ENCODE results near the gene OSBPL10. TPM values are rescaled to one million over a fixed set of nuclear protein-coding genes. Genes with fewer than 3 reads are reported as not detected.

The OSBPL10 gene, protein sequence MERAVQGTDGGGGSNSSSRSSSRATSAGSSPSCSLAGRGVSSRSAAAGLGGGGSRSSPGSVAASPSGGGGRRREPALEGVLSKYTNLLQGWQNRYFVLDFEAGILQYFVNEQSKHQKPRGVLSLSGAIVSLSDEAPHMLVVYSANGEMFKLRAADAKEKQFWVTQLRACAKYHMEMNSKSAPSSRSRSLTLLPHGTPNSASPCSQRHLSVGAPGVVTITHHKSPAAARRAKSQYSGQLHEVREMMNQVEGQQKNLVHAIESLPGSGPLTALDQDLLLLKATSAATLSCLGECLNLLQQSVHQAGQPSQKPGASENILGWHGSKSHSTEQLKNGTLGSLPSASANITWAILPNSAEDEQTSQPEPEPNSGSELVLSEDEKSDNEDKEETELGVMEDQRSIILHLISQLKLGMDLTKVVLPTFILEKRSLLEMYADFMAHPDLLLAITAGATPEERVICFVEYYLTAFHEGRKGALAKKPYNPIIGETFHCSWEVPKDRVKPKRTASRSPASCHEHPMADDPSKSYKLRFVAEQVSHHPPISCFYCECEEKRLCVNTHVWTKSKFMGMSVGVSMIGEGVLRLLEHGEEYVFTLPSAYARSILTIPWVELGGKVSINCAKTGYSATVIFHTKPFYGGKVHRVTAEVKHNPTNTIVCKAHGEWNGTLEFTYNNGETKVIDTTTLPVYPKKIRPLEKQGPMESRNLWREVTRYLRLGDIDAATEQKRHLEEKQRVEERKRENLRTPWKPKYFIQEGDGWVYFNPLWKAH
- polyA plus RNA-seq = 2.0 and 4.0 TPM in 2 replicates
- 0.97 and 3.5 TPM in 2 replicates for polyA minus RNA-seq

DNA sequence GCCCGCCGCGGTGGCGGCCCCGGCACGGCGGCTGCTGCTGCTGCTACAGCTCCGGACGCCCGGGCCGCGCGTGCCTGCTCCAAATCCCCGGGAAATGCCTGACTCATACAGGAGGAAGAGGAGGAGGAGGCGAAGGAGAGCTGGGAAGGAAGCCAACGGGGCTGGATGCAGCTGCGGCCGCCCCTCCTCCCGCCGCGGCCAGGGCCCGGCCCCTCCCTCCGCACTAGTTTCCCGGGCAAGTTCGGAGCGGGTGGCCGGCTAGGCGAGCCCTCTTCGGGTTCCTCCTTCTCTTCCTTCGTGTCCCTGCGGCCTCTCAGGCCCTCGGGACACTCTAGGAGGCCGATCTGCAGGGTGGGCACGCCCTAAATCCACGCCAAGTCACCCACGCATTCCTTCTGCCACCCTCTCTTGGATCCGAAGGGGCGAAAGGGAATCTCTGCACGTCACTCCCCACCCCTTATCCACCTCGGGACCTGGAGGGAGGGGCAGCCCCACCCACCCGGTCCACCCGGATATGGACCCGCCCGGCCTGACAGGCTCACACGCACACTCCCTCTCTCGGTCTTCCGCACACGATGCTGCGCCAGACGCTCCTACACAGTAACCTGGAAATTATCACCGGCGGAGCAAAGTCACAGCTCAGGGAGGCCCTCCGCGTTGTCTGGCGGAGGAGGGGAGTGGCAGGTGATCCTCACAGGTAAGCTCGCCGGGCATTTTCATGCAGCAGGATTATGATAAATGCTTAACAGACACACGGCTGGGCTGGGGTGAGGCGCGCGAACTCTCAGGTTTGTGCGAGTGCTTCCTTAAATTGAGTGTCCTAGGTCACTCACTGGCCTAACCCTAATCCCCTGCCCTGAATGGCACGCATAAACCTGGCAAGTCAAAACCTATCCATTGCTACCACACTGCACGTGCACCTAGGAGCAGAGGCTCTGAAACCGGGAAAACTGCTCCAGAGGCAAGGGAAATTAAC lies at the start of gene OSBPL10, which contains the start of gene ZNF860:
OSBPL10 (minus strand) TSS at position 57 of the 976 bp plus-strand sequence. CDS start 83 bp downstream, outside the sequence.
ZNF860 (plus strand) TSS at position 545 of the 976 bp plus-strand sequence. CDS start 7,330 bp downstream, outside the sequence.
- Histone ChIP-seq H3K27me3 (ENCODE audit: insufficient read depth, low read depth, low read length) (peaks cover 29% of the 10 kb centered on the region), H3K9me3 (ENCODE audit: low read length) (no peaks in the 10 kb centered on the region), H3K79me2 (replicated peaks; ENCODE audit: insufficient read depth, low read length) (no peaks in the 10 kb centered on the region), H3K4me3 (ENCODE audit: low read length) (peak within 1 kb of the TSS; percentile 88), H3K4me2 (ENCODE audit: low read length) (peak within 1 kb of the TSS; percentile 72), H3K36me3 (ENCODE audit: insufficient read depth, low read length) (no peaks in the 10 kb centered on the region), H3F3A (ENCODE audit: insufficient read depth, low read length, poor library complexity, severe bottlenecking) (no peaks in the 10 kb centered on the region), H3K9me2 (ENCODE audit: insufficient read depth, low read length) (no peaks in the 10 kb centered on the region), H3K9ac (ENCODE audit: low read length) (peak within 1 kb of the TSS; percentile 65), H3K27ac (ENCODE audit: low read length) (no peak within 1 kb of the TSS), H2AFZ (ENCODE audit: low read depth, low read length) (peak within 1 kb of the TSS; percentile 43), H4K20me1 (ENCODE audit: insufficient read depth) (no peaks in the 10 kb centered on the region)
- peak; percentile 13 for TF ChIP-seq MXI1 (conservative IDR thresholded peaks at IDR 0.05; ENCODE audit: poor library complexity, severe bottlenecking)
- TF ChIP-seq EZH2 (IDR thresholded peaks at IDR 0.05; ENCODE audit: borderline replicate concordance, insufficient read depth, low read length, poor library complexity, severe bottlenecking) = no peak
- no peak for TF ChIP-seq EP300 (conservative IDR thresholded peaks at IDR 0.05; ENCODE audit: poor library complexity, severe bottlenecking)
- no peak for TF ChIP-seq TAF1 (IDR thresholded peaks at IDR 0.05; ENCODE audit: low read depth)
- no peak for TF ChIP-seq POLR2AphosphoS5 (IDR thresholded peaks at IDR 0.05)
- TF ChIP-seq RAD21 (conservative IDR thresholded peaks at IDR 0.05) = no peak

DNA sequence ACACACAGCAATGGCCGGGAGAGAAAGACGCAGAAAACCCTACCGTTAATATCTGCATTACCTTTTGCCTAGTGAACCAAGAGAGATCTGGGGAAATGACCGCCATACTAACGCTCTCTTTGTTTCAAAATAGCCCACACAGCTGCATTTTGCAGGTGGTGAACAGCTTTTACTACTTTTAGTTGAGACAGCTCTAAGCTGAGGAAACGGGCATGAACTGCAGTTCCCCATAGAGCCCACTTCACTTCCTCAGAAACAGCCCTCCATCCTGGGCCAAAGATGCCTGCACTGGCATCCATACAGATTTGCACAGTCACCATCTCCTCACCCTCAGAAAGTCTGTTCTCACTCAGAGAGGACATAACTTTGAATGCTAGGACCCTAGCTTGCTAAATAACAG lies 45.5 kb upstream of the OSBPL10 start:
- H3K4me3 ChIP-seq (ENCODE audit: low read length) = no peak overlapping the region
- H4K20me1 ChIP-seq (ENCODE audit: insufficient read depth) = no peaks in the 10 kb centered on the region
- TF ChIP-seq SMC3 (conservative IDR thresholded peaks at IDR 0.05; ENCODE audit: poor library complexity) = no peak
- no peak for TF ChIP-seq POLR2AphosphoS5 (IDR thresholded peaks at IDR 0.05)
- TF ChIP-seq, protein P1, sequence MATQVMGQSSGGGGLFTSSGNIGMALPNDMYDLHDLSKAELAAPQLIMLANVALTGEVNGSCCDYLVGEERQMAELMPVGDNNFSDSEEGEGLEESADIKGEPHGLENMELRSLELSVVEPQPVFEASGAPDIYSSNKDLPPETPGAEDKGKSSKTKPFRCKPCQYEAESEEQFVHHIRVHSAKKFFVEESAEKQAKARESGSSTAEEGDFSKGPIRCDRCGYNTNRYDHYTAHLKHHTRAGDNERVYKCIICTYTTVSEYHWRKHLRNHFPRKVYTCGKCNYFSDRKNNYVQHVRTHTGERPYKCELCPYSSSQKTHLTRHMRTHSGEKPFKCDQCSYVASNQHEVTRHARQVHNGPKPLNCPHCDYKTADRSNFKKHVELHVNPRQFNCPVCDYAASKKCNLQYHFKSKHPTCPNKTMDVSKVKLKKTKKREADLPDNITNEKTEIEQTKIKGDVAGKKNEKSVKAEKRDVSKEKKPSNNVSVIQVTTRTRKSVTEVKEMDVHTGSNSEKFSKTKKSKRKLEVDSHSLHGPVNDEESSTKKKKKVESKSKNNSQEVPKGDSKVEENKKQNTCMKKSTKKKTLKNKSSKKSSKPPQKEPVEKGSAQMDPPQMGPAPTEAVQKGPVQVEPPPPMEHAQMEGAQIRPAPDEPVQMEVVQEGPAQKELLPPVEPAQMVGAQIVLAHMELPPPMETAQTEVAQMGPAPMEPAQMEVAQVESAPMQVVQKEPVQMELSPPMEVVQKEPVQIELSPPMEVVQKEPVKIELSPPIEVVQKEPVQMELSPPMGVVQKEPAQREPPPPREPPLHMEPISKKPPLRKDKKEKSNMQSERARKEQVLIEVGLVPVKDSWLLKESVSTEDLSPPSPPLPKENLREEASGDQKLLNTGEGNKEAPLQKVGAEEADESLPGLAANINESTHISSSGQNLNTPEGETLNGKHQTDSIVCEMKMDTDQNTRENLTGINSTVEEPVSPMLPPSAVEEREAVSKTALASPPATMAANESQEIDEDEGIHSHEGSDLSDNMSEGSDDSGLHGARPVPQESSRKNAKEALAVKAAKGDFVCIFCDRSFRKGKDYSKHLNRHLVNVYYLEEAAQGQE (IDR thresholded peaks at IDR 0.05; ENCODE audit: borderline replicate concordance) = no peak
- TF ChIP-seq RAD21 (conservative IDR thresholded peaks at IDR 0.05) = no peak
- TF ChIP-seq EP300 (conservative IDR thresholded peaks at IDR 0.05; ENCODE audit: poor library complexity, severe bottlenecking) = no peak
- no peak for TF ChIP-seq TAF1 (IDR thresholded peaks at IDR 0.05; ENCODE audit: low read depth)
- TF ChIP-seq EZH2 (IDR thresholded peaks at IDR 0.05; ENCODE audit: borderline replicate concordance, insufficient read depth, low read length, poor library complexity, severe bottlenecking) = no peak
- no peak for TF ChIP-seq MXI1 (conservative IDR thresholded peaks at IDR 0.05; ENCODE audit: poor library complexity, severe bottlenecking)
- TF ChIP-seq, protein P2, sequence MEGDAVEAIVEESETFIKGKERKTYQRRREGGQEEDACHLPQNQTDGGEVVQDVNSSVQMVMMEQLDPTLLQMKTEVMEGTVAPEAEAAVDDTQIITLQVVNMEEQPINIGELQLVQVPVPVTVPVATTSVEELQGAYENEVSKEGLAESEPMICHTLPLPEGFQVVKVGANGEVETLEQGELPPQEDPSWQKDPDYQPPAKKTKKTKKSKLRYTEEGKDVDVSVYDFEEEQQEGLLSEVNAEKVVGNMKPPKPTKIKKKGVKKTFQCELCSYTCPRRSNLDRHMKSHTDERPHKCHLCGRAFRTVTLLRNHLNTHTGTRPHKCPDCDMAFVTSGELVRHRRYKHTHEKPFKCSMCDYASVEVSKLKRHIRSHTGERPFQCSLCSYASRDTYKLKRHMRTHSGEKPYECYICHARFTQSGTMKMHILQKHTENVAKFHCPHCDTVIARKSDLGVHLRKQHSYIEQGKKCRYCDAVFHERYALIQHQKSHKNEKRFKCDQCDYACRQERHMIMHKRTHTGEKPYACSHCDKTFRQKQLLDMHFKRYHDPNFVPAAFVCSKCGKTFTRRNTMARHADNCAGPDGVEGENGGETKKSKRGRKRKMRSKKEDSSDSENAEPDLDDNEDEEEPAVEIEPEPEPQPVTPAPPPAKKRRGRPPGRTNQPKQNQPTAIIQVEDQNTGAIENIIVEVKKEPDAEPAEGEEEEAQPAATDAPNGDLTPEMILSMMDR (IDR thresholded peaks at IDR 0.05; ENCODE audit: poor library complexity, severe bottlenecking) = no peak
- no peaks in the 10 kb centered on the region for H3K36me3 ChIP-seq (ENCODE audit: insufficient read depth, low read length)
- H3K9me3 ChIP-seq (ENCODE audit: low read length) = no peaks in the 10 kb centered on the region
- H3K4me2 ChIP-seq (ENCODE audit: low read length) = no peak overlapping the region
- no peaks in the 10 kb centered on the region for H3K9me2 ChIP-seq (ENCODE audit: insufficient read depth, low read length)
- no peaks in the 10 kb centered on the region for H3K79me2 ChIP-seq (replicated peaks; ENCODE audit: insufficient read depth, low read length)
- no peak overlapping the region for H3K27ac ChIP-seq (ENCODE audit: low read length)
- no peak overlapping the region for H3K9ac ChIP-seq (ENCODE audit: low read length)
- H3F3A ChIP-seq (ENCODE audit: insufficient read depth, low read length, poor library complexity, severe bottlenecking) = no peaks in the 10 kb centered on the region
- H2AFZ ChIP-seq (ENCODE audit: low read depth, low read length) = no peak overlapping the region
- H3K27me3 ChIP-seq (ENCODE audit: insufficient read depth, low read depth, low read length) = no peaks in the 10 kb centered on the region

All from neural cell (in vitro differentiated cells).